ENCODE results near the gene CHTOP. TPM values are rescaled to one million over a fixed set of nuclear protein-coding genes. Genes with fewer than 3 reads are reported as not detected.

The CHTOP gene
- total and polyA plus RNA-seq, 8 donors: 27.9 to 87.4 (median 35.7) TPM

DNA sequence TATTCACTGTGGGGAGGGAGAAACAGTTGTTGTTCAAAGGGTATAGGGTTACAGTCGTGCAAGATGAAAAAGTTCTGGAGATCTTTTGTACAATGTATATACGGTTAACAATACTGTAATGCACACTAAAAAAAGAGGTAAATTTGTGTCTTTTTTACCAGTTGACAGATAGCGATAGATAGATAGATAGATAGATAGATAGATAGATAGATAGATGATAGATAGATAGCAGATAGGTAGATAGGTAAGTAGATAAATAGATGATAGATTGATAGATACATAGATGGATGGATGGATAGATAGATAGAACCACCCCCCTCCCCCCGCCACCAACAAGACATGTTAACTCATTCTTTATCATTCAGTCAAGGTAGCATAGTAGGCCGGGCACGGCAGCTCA is 31.1 kb upstream of the CHTOP start:
- DNase-seq (no peak), FAIRE-seq (no peak), ATAC-seq (no peak)
- no peaks in the 10 kb centered on the region for H3K27me3 ChIP-seq
- WGBS, 2 donors: 90 to 94% methylated on average over 6 of the region's 6 CpGs
- TF ChIP-seq, protein P1, sequence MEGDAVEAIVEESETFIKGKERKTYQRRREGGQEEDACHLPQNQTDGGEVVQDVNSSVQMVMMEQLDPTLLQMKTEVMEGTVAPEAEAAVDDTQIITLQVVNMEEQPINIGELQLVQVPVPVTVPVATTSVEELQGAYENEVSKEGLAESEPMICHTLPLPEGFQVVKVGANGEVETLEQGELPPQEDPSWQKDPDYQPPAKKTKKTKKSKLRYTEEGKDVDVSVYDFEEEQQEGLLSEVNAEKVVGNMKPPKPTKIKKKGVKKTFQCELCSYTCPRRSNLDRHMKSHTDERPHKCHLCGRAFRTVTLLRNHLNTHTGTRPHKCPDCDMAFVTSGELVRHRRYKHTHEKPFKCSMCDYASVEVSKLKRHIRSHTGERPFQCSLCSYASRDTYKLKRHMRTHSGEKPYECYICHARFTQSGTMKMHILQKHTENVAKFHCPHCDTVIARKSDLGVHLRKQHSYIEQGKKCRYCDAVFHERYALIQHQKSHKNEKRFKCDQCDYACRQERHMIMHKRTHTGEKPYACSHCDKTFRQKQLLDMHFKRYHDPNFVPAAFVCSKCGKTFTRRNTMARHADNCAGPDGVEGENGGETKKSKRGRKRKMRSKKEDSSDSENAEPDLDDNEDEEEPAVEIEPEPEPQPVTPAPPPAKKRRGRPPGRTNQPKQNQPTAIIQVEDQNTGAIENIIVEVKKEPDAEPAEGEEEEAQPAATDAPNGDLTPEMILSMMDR (IDR thresholded peaks at IDR 0.05): no peak
- H3K27ac ChIP-seq: no peak overlapping the region
- no peak overlapping the region for H3K4me3 ChIP-seq
- intact Hi-C loops (cut with DNase I): no loop called here
- H3K4me1 ChIP-seq: no peaks in the 10 kb centered on the region
- H3K36me3 ChIP-seq: peaks cover 0 to 11% (median 0%) of the 10 kb centered on the region in 3 donors
- no peaks in the 10 kb centered on the region for H3K9me3 ChIP-seq

- Histone ChIP-seq H3K27me3 (no peaks in the 10 kb centered on the region), H3K4me3 (no peak overlapping the region), H3K27ac (no peak overlapping the region), H3K9me3 (no peaks in the 10 kb centered on the region), H3K36me3 (peaks cover 0 to 11% (median 0%) of the 10 kb centered on the region in 3 donors), H3K4me1 (no peaks in the 10 kb centered on the region)
- TF ChIP-seq, protein P1 (IDR thresholded peaks at IDR 0.05): no peak
- no peak for FAIRE-seq
- intact Hi-C loops (cut with DNase I): no loop called here
- ATAC-seq: no peak
- 94 to 95% methylated on average over 11 of the region's 11 CpGs for WGBS, 2 donors
- no peak for DNase-seq
Measured at GRCh38 chr1:153606194-153606593, 27.7 kb upstream of the CHTOP start.

DNA sequence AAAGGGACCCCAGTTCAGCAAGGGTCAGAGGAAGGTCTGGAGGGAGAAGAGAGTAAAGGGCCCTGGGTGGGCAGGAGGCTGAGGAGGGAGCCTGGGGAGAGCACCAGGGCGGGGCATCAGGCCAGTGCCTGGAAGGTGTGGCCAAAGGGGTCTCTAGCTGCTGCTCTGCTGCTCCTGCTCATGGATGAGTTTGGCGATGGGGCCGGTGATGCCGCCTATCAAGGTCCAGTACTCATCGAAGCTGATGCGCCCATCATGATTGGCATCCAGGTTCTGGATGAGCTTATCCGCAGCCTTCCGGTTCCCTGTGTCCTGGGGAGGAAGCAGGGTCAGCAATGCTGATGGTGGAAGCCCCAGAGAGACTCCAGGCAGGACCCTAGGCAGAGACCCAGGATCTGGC is 26.5 kb upstream of the CHTOP start:
- Histone ChIP-seq H3K27ac (no peak overlapping the region), H3K9me3 (no peaks in the 10 kb centered on the region), H3K36me3 (peaks cover 0 to 11% (median 0%) of the 10 kb centered on the region in 3 donors), H3K27me3 (no peaks in the 10 kb centered on the region), H3K4me1 (no peaks in the 10 kb centered on the region), H3K4me3 (no peak overlapping the region)
- 92 to 98% methylated on average over 8 of the region's 8 CpGs for WGBS, 2 donors
- ATAC-seq (no peak), FAIRE-seq (no peak), DNase-seq (no peak)
- TF ChIP-seq, protein P1 (IDR thresholded peaks at IDR 0.05): no peak
- intact Hi-C loops (cut with DNase I): no loop called here

DNA sequence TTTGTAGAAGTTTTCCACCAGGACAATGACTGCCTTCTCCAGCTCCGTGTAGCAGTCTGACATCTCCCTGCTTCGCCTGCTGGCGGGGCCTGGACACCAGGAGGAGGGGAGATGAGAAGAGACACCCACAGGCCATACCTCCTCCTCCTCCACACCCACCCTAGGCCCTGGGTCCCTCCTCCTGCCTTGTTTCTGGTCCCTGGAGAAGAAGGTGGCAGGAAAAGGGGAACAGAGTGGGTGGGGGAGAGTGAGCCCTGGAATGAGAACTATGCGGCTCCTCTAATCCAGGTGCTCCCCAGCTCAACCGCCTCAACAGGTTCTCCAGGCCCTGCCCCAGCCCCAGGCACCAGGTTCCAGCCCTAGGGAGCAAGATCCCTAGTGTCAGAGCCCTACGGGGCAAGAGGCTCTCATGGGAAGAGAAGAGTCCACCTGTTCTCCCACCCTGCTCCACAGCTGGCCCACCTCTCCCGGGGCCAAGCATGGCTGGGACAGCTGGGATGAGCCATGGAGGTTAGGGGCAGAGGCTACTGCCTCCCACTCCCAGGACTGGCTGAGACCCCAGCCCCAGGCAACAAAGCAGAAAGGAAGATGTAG is 25.7 kb upstream of the CHTOP start:
- ATAC-seq: no peak
- FAIRE-seq: no peak
- H3K27ac ChIP-seq: peak overlapping the region in 2 of 4 donors; percentile 46 to 73
- no peaks in the 10 kb centered on the region for H3K4me1 ChIP-seq
- H3K27me3 ChIP-seq: no peaks in the 10 kb centered on the region
- intact Hi-C loops (cut with DNase I): no loop called here
- peak overlapping the region in 1 of 4 donors; percentile 18 for H3K4me3 ChIP-seq
- TF ChIP-seq, protein P1 (IDR thresholded peaks at IDR 0.05): no peak
- no peaks in the 10 kb centered on the region for H3K9me3 ChIP-seq
- H3K36me3 ChIP-seq: peaks cover 0 to 11% (median 0%) of the 10 kb centered on the region in 3 donors
- no peak for DNase-seq
- WGBS, 2 donors: 80 to 87% methylated on average over 7 of the region's 7 CpGs
